RPMI7951 (cell line): ENCODE measurements around the gene TCP11L2. TPM values are rescaled to one million over a fixed set of nuclear protein-coding genes. Genes with fewer than 3 reads are reported as not detected.

ENCODE experiments used
- DNase-seq: peaks from one replicate; pipeline ENCODE4 v3.0.0-alpha.2; 2012; ENCODE audit warnings: low read depth
- total RNA-seq: library from RNA; depleted of rRNA; stranded (reverse); fragments of >200 nt; shearing (Covaris generic); gene quantifications from 2 replicates; pipeline ENCODE4 v1.2.3, GENCODE V29; 2014; rRNA removed

TCP11L2 gene
- 3.4 and 5.5 TPM in 2 replicates for total RNA-seq

- DNase-seq = peak; percentile 73
Observed at GRCh38 chr12:106302401-106303201, at the start of gene TCP11L2. Gene TCP11L2 (plus strand): TSS chr12:106302733. CDS start chr12:106311076, 8,343 bp downstream.

- no peak for DNase-seq
Observed at GRCh38 chr12:106254724-106255123, 47.8 kb upstream of the TCP11L2 start.

- no peak for DNase-seq
Observed at GRCh38 chr12:106255493-106255892, 47.0 kb upstream of the TCP11L2 start.

- no peak for DNase-seq
Observed at GRCh38 chr12:106255952-106256351, 46.6 kb upstream of the TCP11L2 start.

GRCh38 chr12:106256524-106256923 is 46.0 kb upstream of the TCP11L2 start:
- DNase-seq = no peak

- no peak for DNase-seq
Observed at GRCh38 chr12:106258226-106258625, 44.3 kb upstream of the TCP11L2 start.

GRCh38 chr12:106258935-106259334 is 43.6 kb upstream of the TCP11L2 start:
- no peak for DNase-seq

- no peak for DNase-seq
Observed at GRCh38 chr12:106265116-106265515, 37.4 kb upstream of the TCP11L2 start.

- no peak for DNase-seq
Observed at GRCh38 chr12:106267535-106267934, 35.0 kb upstream of the TCP11L2 start.

GRCh38 chr12:106269150-106269771 is 33.3 kb upstream of the TCP11L2 start:
- DNase-seq = no peak

GRCh38 chr12:106271575-106272505 is 30.7 kb upstream of the TCP11L2 start:
- DNase-seq = no peak

GRCh38 chr12:106273491-106273890 is 29.0 kb upstream of the TCP11L2 start:
- no peak for DNase-seq

GRCh38 chr12:106274012-106274411 is 28.5 kb upstream of the TCP11L2 start:
- DNase-seq = no peak

- DNase-seq = no peak
Observed at GRCh38 chr12:106274575-106275121, 27.9 kb upstream of the TCP11L2 start.

GRCh38 chr12:106275458-106275857 is 27.1 kb upstream of the TCP11L2 start:
- DNase-seq = no peak

- no peak for DNase-seq
Observed at GRCh38 chr12:106276032-106276740, 26.3 kb upstream of the TCP11L2 start.

- DNase-seq = no peak
Observed at GRCh38 chr12:106280106-106280505, 22.4 kb upstream of the TCP11L2 start.

GRCh38 chr12:106281056-106281782 is 21.3 kb upstream of the TCP11L2 start:
- DNase-seq = no peak

- DNase-seq = no peak
Observed at GRCh38 chr12:106281804-106282203, 20.7 kb upstream of the TCP11L2 start.

- peak; percentile 48 for DNase-seq
Observed at GRCh38 chr12:106282457-106283097, 20.0 kb upstream of the TCP11L2 start.
